ENCODE results near the gene ATF6.

The ATF6 gene

GRCh38 chr1:161945306-161946060, 179.4 kb downstream of the ATF6 start:
- DNase-seq, result no peak

- DNase-seq, result no peak
Measured at GRCh38 chr1:161946071-161946987, 180.2 kb downstream of the ATF6 start.

- DNase-seq, result no peak
Measured at GRCh38 chr1:161948435-161948834, 182.3 kb downstream of the ATF6 start.

- no peak for DNase-seq
Measured at GRCh38 chr1:161949548-161949947, 183.4 kb downstream of the ATF6 start.

GRCh38 chr1:161950377-161950776, 184.3 kb downstream of the ATF6 start:
- DNase-seq, result no peak

GRCh38 chr1:161951646-161952045, 185.5 kb downstream of the ATF6 start:
- DNase-seq, result no peak

GRCh38 chr1:161952607-161953172, 186.6 kb downstream of the ATF6 start:
- DNase-seq, result no peak

- DNase-seq, result no peak
Measured at GRCh38 chr1:161953256-161953920, 187.3 kb downstream of the ATF6 start.

GRCh38 chr1:161954050-161954449, 187.9 kb downstream of the ATF6 start:
- DNase-seq, result no peak

GRCh38 chr1:161954466-161954865, 188.3 kb downstream of the ATF6 start:
- no peak for DNase-seq

- DNase-seq, result no peak
Measured at GRCh38 chr1:161955606-161956005, 189.5 kb downstream of the ATF6 start.

- DNase-seq, result no peak
Measured at GRCh38 chr1:161956097-161956496, 190.0 kb downstream of the ATF6 start.

- DNase-seq, result no peak
Measured at GRCh38 chr1:161956930-161957329, 190.8 kb downstream of the ATF6 start.

- no peak for DNase-seq
Measured at GRCh38 chr1:161958425-161958824, 192.3 kb downstream of the ATF6 start.

GRCh38 chr1:161962091-161962887, 196.2 kb downstream of the ATF6 start:
- DNase-seq, result no peak

- no peak for DNase-seq
Measured at GRCh38 chr1:161966067-161966466, 199.9 kb downstream of the ATF6 start.

GRCh38 chr1:161970036-161970435, 203.9 kb downstream of the ATF6 start:
- DNase-seq, result no peak

- DNase-seq, result no peak
Measured at GRCh38 chr1:161970633-161971032, 204.5 kb downstream of the ATF6 start.

GRCh38 chr1:161972828-161973227, 206.7 kb downstream of the ATF6 start:
- no peak for DNase-seq

- no peak for DNase-seq
Measured at GRCh38 chr1:161973924-161974845, 208.1 kb downstream of the ATF6 start.

All from NCI-H2081 treated with DMSO at 0.1 percent for 48 hours (cell line).